ENCODE data around the gene PLCXD1.
"Not testable (repeated sequence)": the region's sequence is repeated elsewhere in the genome, so short reads cannot be mapped to it uniquely, and the experiment has no call there.

The PLCXD1 gene, protein sequence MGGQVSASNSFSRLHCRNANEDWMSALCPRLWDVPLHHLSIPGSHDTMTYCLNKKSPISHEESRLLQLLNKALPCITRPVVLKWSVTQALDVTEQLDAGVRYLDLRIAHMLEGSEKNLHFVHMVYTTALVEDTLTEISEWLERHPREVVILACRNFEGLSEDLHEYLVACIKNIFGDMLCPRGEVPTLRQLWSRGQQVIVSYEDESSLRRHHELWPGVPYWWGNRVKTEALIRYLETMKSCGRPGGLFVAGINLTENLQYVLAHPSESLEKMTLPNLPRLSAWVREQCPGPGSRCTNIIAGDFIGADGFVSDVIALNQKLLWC

DNA sequence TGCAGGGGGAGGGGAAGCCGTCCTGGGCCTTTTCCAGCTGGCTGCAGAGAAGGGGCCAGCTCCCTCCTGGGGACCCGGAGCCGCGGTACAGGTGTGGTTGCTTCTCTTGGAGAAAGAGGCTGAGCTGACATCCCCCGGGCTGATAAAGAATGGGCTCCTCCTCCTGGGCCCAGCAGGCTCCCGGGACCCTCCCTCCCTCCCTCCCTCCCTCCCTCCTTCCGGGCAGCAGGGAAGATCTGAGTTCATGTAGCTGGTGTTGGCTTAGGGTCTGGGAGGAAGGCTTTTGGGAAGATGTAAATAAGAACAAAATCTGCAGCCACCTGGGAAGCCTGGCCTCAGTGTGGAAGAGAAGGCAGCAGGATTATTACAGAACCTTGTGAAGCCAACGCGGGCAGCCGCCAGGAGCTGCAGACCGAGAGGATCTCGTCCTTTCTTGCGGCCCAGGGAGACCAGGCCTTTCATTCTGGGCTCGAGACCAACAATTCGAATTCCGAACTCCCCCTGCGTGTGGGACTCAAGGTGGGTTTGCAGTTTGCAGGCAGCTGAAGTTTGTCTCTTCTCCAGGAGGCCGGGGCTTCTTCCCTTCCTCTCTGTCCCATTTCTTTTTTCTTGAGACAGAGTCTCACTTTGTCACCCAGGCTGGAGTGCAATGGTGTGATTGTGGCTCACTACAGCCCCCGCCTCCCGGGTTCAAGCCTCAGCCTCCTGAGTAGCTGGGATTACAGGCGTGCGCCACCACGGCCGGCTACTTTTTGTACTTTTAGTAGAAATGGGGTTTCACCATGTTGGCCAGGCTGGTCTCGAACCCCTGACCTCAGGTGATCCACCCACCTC, at the start of gene PLCXD1:
Gene PLCXD1 (plus strand): TSS at position 216 of the 834 bp plus-strand sequence. CDS start 2,807 bp downstream, outside the sequence.
- no peak for DNase-seq

DNA sequence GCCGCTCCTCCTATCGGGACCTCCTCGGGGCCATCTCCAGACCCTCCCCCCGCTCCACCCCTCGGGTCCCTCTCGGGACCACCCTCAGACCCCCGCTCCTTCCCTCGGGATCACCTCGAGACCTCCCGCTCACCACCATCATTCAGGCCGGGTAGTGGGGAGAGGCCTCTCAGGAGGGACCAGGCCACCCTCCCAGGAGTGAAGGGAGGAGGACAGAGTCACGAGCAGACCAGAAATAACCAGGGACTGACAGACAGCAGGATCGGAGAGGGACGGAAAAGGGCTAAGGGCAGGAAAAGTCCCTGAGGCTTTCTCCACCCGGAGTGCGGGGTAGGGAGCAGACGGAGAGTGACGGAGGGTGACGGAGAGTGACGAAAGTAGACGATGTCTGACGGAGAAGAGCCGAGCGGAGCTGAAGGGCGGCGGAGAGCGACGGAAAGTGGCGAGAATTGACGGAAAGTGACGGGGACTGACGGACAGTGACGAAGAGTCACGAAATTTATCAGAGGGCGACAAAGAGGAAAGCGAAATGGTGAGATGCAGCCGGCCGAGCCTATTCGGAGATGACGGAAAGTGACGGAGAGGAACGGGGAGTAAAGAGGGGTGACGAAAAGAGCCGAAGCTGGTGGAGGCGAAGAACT, 49.4 kb upstream of the PLCXD1 start:
- not testable (repeated sequence) for DNase-seq

DNA sequence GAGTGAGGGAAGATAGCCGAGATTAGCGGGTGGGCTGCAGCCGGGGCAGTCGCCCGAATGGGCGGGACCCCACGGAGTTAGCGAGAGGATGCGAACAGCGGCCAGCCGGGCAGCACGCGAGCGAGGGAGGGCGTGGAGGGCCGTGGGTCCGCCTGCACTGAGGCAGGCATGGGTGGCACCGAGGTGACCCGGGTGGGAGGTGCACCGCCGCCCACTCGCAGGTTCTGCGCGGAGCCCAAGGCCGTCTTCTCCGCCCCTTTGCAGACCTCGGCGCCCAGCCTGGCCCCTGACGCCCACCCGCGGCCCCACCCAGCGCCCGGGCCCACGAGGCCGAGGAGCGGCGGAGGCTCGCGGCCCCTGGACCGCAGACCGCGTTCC, 48.9 kb upstream of the PLCXD1 start:
- not testable (repeated sequence) for DNase-seq

DNA sequence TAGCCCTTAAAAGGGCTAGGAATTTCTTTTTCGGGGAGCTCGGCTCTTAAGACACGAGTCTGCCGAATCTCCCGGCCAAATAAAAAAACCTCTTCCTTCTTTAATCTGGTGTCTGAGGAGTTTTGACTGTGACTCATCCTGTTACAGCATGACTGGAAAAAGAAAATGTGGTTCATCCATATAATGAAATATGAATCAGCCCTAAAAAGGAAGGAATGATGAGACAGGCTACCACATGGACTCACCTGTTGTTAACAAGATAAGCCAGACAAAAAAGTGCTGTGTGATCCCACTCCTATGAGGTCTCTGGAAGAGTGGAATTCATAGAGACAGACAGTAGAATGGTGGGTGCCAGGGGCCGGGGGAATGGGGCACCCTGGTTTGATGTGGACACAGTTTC, 45.0 kb upstream of the PLCXD1 start:
- DNase-seq = not testable (repeated sequence)

DNA sequence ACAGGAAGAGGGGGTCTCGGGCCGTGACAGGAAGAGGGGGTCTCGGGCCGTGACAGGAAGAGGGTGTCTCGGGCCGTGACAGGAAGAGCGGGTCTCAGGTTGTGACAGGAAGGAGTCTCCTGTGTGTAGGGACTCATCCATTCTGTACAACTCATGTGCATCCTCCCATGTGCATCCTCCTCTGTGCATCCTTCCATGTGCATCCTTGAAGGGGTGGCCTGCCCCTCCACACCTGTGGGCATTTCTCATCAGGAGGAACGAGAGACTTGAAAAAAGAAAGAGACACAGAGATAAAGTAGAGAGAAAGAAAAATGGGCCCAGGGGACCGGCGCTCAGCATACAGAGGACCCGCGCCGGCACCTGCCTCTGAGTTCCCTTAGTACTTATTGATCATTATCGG, 30.2 kb upstream of the PLCXD1 start:
- no peak for DNase-seq

DNA sequence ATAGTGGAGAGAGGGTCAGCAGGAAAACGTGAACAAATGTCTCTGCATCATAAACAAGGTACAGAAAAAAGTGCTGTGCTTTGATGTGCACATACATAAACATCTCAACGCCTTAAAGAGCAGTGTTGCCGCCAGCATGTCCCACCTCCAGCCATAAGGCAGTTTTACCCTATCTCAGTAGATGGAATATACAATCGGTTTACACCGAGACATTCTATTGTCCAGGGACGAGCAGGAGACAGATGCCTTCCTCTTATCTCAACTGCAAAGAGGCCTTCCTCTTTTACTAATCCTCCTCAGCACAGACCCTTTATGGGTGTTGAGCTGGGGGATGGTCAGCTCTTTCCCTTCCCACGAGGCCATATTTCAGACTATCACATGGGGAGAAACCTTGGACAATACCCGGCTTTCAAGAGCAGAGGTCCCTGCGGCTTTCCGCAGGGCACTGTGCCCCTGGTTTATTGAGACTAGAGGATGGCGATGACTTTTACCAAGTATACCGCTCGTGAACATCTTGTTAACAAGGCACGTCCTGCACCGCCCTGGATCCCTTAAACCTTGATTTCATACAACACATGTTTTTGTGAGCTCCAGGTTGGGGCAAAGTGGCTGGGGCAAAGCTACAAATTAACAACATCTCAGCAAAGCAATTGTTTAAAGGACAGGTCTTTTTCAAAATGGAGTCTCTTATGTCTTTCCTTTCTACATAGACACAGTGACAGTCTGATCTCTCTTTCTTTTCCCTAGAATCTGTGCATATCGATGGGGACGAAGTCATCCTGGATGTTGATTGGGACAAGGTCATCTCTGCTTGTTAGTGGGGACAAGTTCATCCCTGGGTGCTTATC, 29.6 kb upstream of the PLCXD1 start:
- not testable (repeated sequence) for DNase-seq

DNA sequence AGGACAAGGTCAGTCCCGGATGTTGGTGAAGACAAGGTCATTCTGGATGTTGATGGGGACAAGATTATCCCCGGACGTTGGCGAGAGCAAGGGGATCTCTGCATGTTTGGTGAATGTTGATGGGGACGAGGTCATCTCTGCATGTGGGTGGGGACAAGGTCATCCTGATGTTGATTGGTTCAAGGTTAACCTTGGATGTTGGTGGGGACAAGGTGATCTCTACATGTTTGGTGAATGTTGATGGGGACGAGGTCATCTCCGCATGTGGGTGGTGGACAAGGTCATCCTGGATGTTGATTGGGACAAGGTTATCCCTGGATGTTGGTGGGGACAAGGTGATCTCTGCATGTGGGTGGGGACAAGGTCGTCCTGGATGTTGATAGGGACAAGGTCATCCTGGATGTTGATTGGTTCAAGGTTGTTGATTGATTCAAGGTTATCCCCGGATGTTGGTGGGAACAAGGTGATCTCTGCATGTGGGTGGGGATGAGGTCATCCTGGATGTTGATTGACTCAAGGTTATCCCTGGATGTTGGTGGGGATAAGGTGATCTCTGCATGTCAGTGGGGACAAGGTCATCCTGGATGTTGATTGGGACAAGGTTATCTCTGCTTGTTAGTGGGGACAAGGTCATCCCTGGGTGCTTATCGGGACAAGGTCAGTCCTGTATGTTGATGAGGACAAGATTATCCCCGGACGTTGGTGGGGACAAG, 28.8 kb upstream of the PLCXD1 start:
- DNase-seq = no peak

DNA sequence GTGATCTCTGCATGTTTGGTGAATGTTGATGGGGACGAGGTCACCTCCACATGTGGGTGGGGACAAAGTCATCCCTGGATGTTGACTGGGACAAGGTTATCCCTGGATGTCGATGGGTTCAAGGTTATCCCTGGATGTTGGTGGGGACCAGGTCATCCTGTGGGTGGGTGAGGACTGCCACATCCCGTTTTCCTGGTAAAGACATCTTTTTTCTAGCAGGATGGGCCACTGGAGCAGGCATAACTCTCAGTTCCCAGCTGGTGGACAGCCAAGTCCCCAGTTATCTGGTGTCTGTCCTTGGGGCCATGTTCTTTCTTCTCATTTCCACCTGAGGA, 28.3 kb upstream of the PLCXD1 start:
- no peak for DNase-seq

DNA sequence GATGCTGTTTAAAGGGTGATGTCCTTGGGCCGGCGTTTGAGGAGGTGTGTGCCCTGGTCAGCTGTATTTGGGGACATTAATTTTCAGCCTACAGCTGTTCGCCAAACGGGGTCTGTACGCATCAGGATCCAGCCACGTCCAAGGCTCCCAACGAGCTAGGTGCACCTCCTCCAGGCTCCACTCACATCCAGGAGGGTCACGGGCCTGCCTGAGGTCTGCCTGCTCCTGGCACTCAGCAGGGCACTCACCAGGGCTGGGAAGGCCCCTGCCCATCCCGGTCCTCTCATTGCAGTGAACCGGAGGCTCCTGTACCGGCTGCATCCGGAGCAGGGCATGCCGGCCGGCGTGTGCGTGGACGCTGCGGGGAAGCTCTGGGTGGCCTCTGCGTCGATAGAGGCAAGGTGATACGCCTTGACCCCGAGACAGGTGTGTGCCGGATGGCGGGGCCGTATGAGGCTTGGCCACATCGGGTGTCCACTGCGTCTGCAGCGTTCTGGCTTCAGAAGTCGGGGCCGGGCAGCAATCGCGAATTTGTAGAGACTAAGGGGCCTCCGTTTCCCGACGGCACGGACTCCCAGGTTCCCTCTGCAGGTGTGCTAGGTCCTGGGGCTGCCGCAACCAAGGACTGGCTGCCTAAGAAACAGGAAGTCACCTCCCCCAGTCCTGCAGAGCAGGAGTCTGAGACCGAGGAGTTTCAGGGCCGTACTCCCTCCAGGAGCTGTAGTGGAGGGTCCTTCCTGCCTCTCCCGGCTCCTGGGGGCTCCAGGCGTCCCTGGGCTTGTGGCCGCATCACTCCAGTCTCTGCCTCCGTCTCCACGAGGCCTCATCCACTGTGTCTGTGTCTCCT, 27.5 kb upstream of the PLCXD1 start:
- DNase-seq = no peak

DNA sequence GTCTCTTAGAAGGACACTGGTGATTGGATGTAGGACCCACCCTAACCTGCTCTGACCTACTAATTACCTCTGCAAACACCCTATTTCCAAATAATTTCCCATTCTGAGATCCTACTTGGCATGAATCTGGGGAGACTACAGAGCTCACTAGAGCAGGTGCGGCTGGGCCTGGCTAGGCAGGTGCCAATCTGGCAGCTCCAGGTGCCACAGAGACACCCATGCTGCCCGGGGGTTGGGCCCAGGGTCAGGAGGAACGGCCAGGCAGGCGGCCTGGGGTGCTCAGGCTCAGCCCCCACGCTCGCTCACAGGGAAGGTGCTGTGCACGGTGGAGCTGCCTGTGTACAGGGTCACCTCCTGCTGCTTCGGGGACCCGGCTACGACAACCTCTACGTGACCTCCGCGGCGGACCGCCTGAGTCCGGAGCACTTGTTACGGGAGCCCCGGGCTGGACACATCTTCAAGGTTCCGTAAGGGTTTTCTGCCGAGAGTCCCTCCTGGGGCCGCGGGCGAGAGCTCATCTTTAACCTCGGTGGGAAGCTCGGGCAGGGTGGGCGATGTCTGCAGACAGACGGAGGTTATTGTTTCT, 26.5 kb upstream of the PLCXD1 start:
- no peak for DNase-seq

DNA sequence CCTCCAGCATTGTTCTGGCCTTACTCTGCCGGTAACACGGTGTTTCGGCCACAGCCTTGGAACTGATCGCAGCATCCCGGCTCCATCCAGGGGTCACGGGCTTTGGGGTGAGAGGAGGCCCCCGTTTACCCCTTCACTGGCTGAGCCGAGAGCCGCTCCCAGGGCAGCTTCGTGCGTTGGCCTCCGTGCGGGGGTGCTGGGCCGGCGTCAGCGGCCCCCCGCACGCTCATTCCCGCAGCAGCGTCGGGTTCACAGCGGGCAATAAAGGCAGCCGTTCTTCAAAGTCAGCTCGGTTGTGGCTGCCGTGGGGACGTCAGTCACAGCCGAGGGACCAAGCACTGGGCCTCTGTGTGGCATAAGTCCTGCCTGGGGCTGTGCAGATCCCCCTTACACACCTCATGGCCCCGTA, 25.3 kb upstream of the PLCXD1 start:
- DNase-seq = no peak

DNA sequence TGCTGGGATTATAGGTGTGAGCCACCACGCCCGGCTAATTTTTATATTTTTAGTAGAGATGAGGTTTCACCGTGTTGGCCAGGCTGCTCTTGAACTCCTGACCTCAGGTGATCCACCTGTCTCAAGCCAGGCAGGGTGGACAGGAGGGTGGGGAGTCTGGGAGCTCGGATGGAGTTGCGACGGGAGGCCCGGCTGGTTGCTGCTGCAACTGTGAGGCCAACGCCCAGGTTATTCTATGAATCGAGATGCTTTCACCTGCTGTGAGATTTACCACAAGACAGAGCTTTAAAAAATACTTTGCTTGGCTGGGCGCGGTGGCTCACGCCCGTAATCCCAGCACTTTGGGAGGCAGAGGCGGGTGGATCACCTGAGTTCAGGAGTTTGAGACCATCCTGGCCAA, 24.1 kb upstream of the PLCXD1 start:
- DNase-seq = not testable (repeated sequence)

DNA sequence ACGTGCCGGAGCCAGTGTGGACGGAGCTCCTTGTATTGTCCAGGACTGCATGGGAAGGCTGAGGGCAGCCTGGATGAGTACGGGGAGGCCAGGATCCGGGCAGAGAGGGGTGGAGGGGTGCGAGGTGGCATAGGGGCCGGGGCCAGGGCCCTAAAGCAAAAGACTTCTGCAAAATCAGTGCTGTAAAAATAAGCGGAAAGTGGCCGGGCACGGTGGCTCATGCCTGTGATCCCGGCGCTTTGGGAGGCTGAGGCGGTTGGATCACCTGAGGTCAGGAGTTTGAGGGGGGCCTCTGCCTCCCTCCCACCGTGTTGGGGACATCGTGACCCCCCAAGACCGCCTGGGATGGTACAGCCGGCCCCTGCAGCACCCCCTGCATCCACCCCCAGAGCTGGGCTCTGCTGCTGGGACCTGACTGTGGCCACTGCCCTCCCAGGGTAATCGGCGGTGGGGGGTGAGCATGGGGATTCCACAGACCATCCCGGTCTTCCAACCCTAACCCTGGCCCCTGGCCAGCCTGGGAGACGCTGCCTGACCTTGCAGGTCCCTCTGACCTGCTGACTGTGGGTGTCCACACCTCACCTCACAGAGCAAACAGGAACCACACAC, 23.4 kb upstream of the PLCXD1 start:
- DNase-seq = no peak

DNA sequence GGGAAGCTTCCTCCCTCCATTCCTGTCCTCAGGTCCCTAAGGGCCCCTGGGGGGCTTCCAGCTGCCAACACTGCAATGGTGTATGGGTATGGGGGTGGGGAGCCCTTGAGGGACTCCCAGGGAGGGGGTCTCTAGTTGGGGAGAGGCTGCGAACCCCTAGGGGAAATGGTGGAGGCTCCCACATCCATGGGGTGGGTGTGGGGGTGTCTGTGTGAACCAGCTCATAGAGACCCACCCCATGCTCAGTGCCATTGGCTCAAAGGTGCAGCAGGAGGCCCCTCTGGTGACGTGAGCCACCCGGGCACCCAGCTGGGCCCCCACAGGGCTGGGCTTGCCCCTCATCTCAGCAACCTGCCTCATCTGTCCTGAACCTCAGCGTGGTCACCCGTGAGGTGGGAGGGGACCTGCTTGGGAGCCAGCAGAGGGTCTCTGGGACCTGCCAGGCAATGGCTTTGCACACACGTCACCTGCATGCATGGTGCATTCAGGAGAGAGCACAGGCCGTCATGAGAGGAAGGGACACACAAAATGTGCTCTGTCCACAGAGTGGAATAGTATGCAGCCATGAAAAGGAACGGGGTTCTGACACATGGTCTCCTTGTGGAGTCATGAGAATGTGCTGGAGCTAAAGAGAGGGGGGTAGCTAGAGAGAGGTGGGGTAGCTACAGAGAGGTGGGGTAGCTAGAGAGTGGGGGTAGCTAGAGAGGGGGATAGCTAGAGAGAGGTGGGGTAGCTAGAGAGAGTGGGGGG, 22.7 kb upstream of the PLCXD1 start:
- no peak for DNase-seq

DNA sequence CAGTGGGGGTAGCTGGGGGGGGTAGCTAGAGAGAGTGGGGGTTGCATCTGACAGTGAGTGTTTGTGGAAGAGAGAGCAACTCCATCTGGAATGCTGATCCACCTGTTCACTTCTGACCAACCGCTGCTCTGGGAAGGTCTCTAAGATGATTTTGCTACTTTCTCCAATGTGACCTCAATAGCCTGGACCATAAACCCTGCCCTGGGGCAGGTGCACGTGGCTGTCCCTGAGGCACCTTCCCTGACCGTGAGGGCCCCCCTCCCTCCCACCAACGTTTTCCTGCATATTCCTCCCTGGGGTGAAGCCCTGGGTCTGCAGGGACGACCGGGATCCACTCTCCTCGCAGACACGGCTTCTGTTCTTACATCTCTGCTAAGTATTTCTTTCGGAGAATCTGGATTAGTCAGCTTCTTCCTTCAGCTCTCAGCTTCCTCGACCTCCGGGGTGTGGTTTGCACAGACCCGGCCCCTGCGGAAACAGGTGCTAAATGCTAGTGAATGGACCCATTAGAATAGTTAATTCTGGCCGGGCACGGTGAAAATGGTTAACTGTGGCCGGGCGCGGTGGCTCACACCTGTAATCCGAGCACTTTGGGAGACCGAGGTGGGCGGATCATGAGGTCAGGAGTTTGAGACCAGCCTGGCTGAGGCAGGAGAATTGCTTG, 21.4 kb upstream of the PLCXD1 start:
- DNase-seq = no peak

DNA sequence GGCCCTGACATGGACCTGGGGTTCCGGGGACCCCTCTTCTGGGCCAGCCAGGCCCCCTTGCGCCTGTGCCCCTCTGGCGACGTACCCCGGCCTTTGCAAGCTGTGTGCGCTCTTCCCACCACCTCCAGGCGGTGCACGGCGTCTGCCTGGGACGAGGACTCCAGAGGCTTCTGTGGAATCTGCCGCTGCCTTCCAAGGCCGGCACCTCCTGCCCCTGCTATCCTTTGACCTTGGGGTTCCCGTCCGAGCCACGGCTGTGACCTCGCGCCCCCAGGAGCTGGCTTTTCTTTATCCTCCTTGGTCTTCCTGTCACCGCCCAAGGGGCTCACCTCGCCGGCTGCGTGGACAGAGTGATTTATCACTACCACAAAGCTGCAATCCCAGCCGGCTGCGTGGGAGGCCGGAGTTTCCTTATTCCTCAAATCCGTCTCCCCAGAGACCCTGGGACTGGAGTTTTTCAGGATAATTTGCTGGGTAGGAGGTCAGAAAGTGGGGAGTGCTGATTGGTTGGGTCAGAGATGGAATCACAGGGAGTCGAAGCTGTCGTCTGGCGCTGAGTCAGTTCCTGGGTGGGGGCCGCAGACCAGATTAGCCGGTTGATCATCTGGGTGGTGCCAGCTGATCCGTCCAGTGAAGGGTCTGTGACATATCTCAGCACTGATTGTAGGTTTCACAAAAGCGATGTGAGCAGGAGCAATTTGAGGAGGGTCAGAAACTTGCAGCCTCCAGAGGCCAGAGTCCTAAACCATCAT, 19.8 kb upstream of the PLCXD1 start:
- no peak for DNase-seq

DNA sequence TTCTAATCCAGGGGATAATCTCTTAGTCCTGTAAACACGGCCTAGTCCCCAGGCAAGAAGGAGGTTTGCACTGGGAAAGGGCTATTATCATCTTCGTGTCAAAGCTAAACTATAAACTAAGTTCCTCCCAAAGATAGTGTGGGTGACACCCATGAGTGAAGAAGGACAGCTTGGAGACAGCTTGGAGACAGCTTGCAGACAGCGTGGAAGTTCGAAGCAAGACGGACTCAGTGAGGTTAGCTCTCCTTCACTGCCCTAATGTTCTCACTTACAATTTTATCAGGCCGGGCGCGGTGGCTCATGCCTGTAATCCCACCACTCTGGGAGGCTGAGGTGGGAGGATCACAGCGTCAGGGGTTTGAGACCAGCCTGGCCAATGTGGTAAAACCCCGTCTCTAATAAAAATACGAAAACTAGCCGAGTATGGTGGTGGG, 19.2 kb upstream of the PLCXD1 start:
- no peak for DNase-seq

DNA sequence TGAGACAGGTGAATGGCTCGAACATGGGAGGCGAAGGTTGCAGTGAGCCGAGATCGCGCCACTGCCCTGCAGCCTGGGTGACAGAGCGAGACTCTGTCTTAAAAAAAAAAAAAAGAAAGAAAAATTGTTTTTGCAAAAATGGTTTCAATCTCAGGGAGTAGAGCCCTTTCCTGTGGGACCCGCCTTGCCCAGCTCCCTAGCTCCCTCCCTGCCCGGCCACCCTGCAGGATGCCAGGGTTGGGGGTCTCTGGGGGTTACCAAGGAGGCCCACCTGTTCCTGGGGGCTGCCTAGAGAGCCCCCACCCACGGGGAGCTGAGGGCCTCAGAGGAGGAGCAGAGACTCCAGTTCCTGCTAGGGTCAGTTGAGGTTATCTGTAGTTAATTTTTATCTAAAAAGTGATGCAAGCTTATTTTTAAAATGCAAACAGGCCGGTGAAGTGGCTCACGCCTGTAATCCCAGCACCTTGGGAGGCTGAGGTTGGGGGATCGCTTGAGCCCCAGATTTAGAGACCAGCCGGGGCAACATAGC, 18.7 kb upstream of the PLCXD1 start:
- DNase-seq = no peak

Data from activated CD4-positive, alpha-beta T cell treated with anti-CD3 and anti-CD28 coated beads, Interleukin-2, amount 50 U/mL, for 16 hours (primary cell).